ENCODE measurements around the gene FRA10AC1. TPM values are rescaled to one million over a fixed set of nuclear protein-coding genes. Genes with fewer than 3 reads are reported as not detected.

FRA10AC1 gene
- total RNA-seq, 1 experiment from 2014 or later: 12.4 TPM

DNA sequence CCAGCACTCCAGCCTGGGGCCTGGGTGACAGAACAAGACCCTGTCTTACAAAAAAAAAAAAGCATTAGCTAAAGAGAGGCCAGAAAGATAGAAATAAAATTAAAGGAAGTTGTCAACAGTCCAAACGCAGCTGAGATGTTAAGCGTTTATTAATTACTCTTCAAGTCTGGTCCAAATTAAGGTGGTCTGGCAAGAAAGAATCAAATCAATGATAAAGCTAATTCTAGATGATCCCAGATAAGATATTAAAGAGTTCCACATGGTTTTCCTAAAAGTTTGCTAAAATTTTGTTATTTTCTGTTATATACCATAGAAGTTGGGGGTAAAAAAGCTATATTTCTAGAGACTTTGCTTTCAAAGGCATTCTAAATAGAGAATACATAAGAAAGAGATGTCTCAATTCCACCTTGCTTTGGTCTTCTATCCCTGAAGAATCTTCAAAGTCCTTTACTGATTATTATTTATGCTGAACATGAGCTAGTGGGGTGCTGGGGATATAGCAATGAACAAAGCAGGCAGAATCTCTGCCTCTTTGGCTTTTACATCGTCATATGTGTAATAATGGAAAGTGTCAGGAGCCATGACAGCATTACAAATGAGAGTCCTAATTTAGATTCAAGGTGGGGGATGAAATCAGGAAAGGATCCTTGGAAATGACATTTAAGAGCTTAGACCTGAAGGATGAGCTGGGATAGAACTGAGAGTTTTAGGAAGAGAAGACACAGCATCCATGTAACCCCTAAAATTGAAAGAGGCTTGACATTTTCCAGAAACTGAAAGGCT lies 23.4 kb downstream of the FRA10AC1 start:
- H3K36me3 Mint-ChIP-seq (ENCODE audit: insufficient read depth in 1 of 3, low read depth in 3 of 3): peaks cover 0 to 24% (median 15%) of the 10 kb centered on the region in 3 experiments; a peak in 5 of 7 replicates
- Histone ChIP-seq H3K27ac (ENCODE audit: insufficient read length, low read depth, low read length) (no peak overlapping the region), H3K4me1 (ENCODE audit: insufficient read depth, low read length) (no peaks in the 10 kb centered on the region), H4K20me1 (ENCODE audit: control insufficient read depth, insufficient read depth, insufficient read length) (no peaks in the 10 kb centered on the region), H3K9ac (ENCODE audit: extremely low read depth, insufficient read length, low read length) (no peak overlapping the region), H3T11ph (ENCODE audit: low read length) (no peak overlapping the region), H2AK5ac (ENCODE audit: insufficient read length, low read length) (no peak overlapping the region), H2BK5ac (ENCODE audit: insufficient read length, low read length) (no peak overlapping the region), H3K79me2 (ENCODE audit: insufficient read depth, low read length) (no peaks in the 10 kb centered on the region), H3K27me3 (ENCODE audit: insufficient read depth, low read length) (no peaks in the 10 kb centered on the region), H2AFZ (ENCODE audit: low read length) (no peak overlapping the region), H3K14ac (ENCODE audit: insufficient read depth, low read length) (no peak overlapping the region), H3K23ac (ENCODE audit: insufficient read length, low read depth, low read length) (no peak overlapping the region), H2BK120ac (ENCODE audit: low read depth, low read length, poor library complexity, severe bottlenecking) (no peak overlapping the region), H4K8ac (replicated peaks; ENCODE audit: insufficient read length, low read depth, low read length) (no peak overlapping the region), H2BK20ac (ENCODE audit: low read depth, low read length, poor library complexity, severe bottlenecking) (no peak overlapping the region), H3K56ac (ENCODE audit: insufficient read length, low read depth, low read length) (no peak overlapping the region), H3K23me2 (ENCODE audit: insufficient read length, low read depth, low read length, poor library complexity, severe bottlenecking) (no peaks in the 10 kb centered on the region), H2BK12ac (ENCODE audit: insufficient read length, low read depth, low read length) (no peak overlapping the region), H3K18ac (ENCODE audit: insufficient read length, low read depth, low read length) (no peak overlapping the region), H4K91ac (ENCODE audit: insufficient read length, low read depth, low read length) (no peak overlapping the region), H3K4ac (ENCODE audit: low read depth, low read length) (no peak overlapping the region), H3K79me1 (ENCODE audit: insufficient read depth, low read depth, low read length, poor library complexity, severe bottlenecking) (no peaks in the 10 kb centered on the region), H3K9me3 (ENCODE audit: control insufficient read depth, low read depth, low read length) (no peaks in the 10 kb centered on the region), H3K4me2 (ENCODE audit: insufficient read depth, insufficient read length, low read length) (no peak overlapping the region), H4K5ac (ENCODE audit: insufficient read length, low read depth, low read length) (no peak overlapping the region), H2BK15ac (ENCODE audit: low read depth, low read length) (no peak overlapping the region)
- no peaks in the 10 kb centered on the region for H3K27me3 Mint-ChIP-seq (ENCODE audit: low read depth)
- no peaks in the 10 kb centered on the region for H3K4me1 Mint-ChIP-seq
- H3K9me3 Mint-ChIP-seq: no peaks in the 10 kb centered on the region
- H3K27ac Mint-ChIP-seq: no peak overlapping the region
- DNase-seq: no peak
- no CpG with 5 or more reads among the region's 3 CpGs for WGBS (ENCODE audit: extremely low coverage, insufficient read length, low lambda C conversion rate)
- TF ChIP-seq, protein P1, sequence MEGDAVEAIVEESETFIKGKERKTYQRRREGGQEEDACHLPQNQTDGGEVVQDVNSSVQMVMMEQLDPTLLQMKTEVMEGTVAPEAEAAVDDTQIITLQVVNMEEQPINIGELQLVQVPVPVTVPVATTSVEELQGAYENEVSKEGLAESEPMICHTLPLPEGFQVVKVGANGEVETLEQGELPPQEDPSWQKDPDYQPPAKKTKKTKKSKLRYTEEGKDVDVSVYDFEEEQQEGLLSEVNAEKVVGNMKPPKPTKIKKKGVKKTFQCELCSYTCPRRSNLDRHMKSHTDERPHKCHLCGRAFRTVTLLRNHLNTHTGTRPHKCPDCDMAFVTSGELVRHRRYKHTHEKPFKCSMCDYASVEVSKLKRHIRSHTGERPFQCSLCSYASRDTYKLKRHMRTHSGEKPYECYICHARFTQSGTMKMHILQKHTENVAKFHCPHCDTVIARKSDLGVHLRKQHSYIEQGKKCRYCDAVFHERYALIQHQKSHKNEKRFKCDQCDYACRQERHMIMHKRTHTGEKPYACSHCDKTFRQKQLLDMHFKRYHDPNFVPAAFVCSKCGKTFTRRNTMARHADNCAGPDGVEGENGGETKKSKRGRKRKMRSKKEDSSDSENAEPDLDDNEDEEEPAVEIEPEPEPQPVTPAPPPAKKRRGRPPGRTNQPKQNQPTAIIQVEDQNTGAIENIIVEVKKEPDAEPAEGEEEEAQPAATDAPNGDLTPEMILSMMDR (conservative IDR thresholded peaks at IDR 0.05): no peak
- no peak overlapping the region for H3K4me3 Mint-ChIP-seq
